H9 (cell line): ENCODE measurements around the gene TBC1D12. TPM values are rescaled to one million over a fixed set of nuclear protein-coding genes. Genes with fewer than 3 reads are reported as not detected.

Experiments
- DNase-seq: peaks from one replicate; pipeline ENCODE4 v3.0.0-alpha.2; 2017
- H2AFZ ChIP-seq: one replicate; pipeline ENCODE4 v1.6.1; 2013; ENCODE audit warnings: mild to moderate bottlenecking, low read length, control low read depth, moderate library complexity
- H2AK5ac ChIP-seq: 2 replicates; pipeline ENCODE4 v1.6.1; 2013; ENCODE audit warnings: low read length, control low read depth, mixed read lengths; ENCODE audit not compliant: insufficient read length
- H2BK120ac ChIP-seq: one replicate; pipeline ENCODE4 v1.6.1; 2013; ENCODE audit warnings: low read depth, mild to moderate bottlenecking, low read length, control low read depth, inconsistent platforms; ENCODE audit not compliant: poor library complexity, severe bottlenecking
- H2BK12ac ChIP-seq: 2 replicates; pipeline ENCODE4 v1.6.1; 2013; ENCODE audit warnings: low read length, control low read depth, mixed read lengths, low read depth; ENCODE audit not compliant: insufficient read length
- H2BK15ac ChIP-seq: 2 replicates; pipeline ENCODE4 v1.6.1; 2013; ENCODE audit warnings: low read depth, low read length, control low read depth
- H2BK20ac ChIP-seq: one replicate; pipeline ENCODE4 v1.6.1; 2013; ENCODE audit warnings: low read depth, mild to moderate bottlenecking, low read length, control low read depth, inconsistent platforms; ENCODE audit not compliant: poor library complexity, severe bottlenecking
- H2BK5ac ChIP-seq: 2 replicates; pipeline ENCODE4 v1.6.1; 2013; ENCODE audit warnings: low read length, control low read depth, mixed read lengths; ENCODE audit not compliant: insufficient read length
- H3K14ac ChIP-seq: 2 replicates; pipeline ENCODE4 v1.6.1; 2013; ENCODE audit warnings: low read length, control low read depth; ENCODE audit not compliant: insufficient read depth
- H3K18ac ChIP-seq: 2 replicates; pipeline ENCODE4 v1.6.1; 2013; ENCODE audit warnings: low read depth, mild to moderate bottlenecking, mixed read lengths, low read length, control low read depth; ENCODE audit not compliant: insufficient read length
- H3K23ac ChIP-seq: 2 replicates; pipeline ENCODE4 v1.6.1; 2013; ENCODE audit warnings: low read length, control low read depth, mixed read lengths, low read depth; ENCODE audit not compliant: insufficient read length
- H3K23me2 ChIP-seq: 2 replicates; pipeline ENCODE4 v1.6.1; 2013; ENCODE audit warnings: low read depth, mild to moderate bottlenecking, mixed read lengths, low read length, control low read depth; ENCODE audit not compliant: insufficient read length, poor library complexity, severe bottlenecking
- H3K27ac ChIP-seq: 2 replicates; pipeline ENCODE4 v1.5.1; 2013; ENCODE audit warnings: low read length, control low read depth, mixed read lengths, low read depth; ENCODE audit not compliant: insufficient read length
- H3K27me3 ChIP-seq: 2 replicates; pipeline ENCODE4 v1.6.1; 2013; ENCODE audit warnings: low read length, control low read depth, inconsistent platforms; ENCODE audit not compliant: insufficient read depth
- H3K4ac ChIP-seq: 2 replicates; pipeline ENCODE4 v1.6.1; 2013; ENCODE audit warnings: low read depth, mild to moderate bottlenecking, control low read depth, inconsistent platforms, low read length, moderate library complexity
- H3K4me1 ChIP-seq: 2 replicates; pipeline ENCODE4 v1.6.1; 2013; ENCODE audit warnings: low read length, control low read depth, inconsistent platforms; ENCODE audit not compliant: insufficient read depth
- H3K4me2 ChIP-seq: 2 replicates; pipeline ENCODE4 v1.6.1; 2013; ENCODE audit warnings: low read length, control low read depth, mixed read lengths; ENCODE audit not compliant: insufficient read length, insufficient read depth
- H3K56ac ChIP-seq: 2 replicates; pipeline ENCODE4 v1.6.1; 2013; ENCODE audit warnings: low read depth, mild to moderate bottlenecking, mixed read lengths, low read length, control low read depth; ENCODE audit not compliant: insufficient read length
- H3K79me1 ChIP-seq: 2 replicates; pipeline ENCODE4 v1.6.1; 2013; ENCODE audit warnings: low read depth, mild to moderate bottlenecking, moderate library complexity, low read length, control low read depth, inconsistent platforms; ENCODE audit not compliant: insufficient read depth, poor library complexity, severe bottlenecking
- H3K79me2 ChIP-seq: 2 replicates; pipeline ENCODE4 v1.6.1; 2013; ENCODE audit warnings: low read length, control low read depth, inconsistent platforms; ENCODE audit not compliant: insufficient read depth
- H3K9ac ChIP-seq: 2 replicates; pipeline ENCODE4 v1.6.1; 2013; ENCODE audit warnings: low read length, control low read depth, mixed read lengths; ENCODE audit not compliant: insufficient read length; ENCODE audit errors: extremely low read depth
- H3K9me3 ChIP-seq: one replicate; pipeline ENCODE4 v1.6.1; 2013; ENCODE audit warnings: low read depth, low read length, inconsistent platforms; ENCODE audit not compliant: control insufficient read depth
- H3T11ph ChIP-seq: one replicate; pipeline ENCODE4 v1.6.1; 2013; ENCODE audit warnings: mild to moderate bottlenecking, low read length, control low read depth, inconsistent platforms
- H4K20me1 ChIP-seq: one replicate; pipeline ENCODE4 v1.6.1; 2013; ENCODE audit not compliant: control insufficient read depth, insufficient read length, insufficient read depth
- H4K5ac ChIP-seq: 2 replicates; pipeline ENCODE4 v1.6.1; 2013; ENCODE audit warnings: low read depth, mild to moderate bottlenecking, mixed read lengths, low read length, control low read depth; ENCODE audit not compliant: insufficient read length
- H4K8ac ChIP-seq: replicated peaks from 2 replicates; pipeline ENCODE4 v1.6.1; 2013; ENCODE audit warnings: low read length, control low read depth, mixed read lengths, low read depth; ENCODE audit not compliant: insufficient read length
- H4K91ac ChIP-seq: 2 replicates; pipeline ENCODE4 v1.6.1; 2013; ENCODE audit warnings: low read depth, mild to moderate bottlenecking, moderate library complexity, mixed read lengths, low read length, control low read depth; ENCODE audit not compliant: insufficient read length
- H3K27ac Mint-ChIP-seq, 3 experiments: 2 replicates in 2 of 3; 3 replicates in 1 of 3; pipeline ENCODE4 v1.8.0; 2020 to 2021; ENCODE audit warnings: mixed read lengths in 3 of 3, mild to moderate bottlenecking in 1 of 3, moderate library complexity in 1 of 3
- H3K27me3 Mint-ChIP-seq: 2 replicates; pipeline ENCODE4 v1.8.0; 2021; ENCODE audit warnings: low read depth, mild to moderate bottlenecking, moderate library complexity, mixed read lengths
- H3K36me3 Mint-ChIP-seq, 3 experiments: 2 replicates in 2 of 3; 3 replicates in 1 of 3; pipeline ENCODE4 v1.8.0; 2020 to 2021; ENCODE audit warnings: low read depth in 3 of 3, mixed read lengths in 3 of 3; ENCODE audit not compliant: insufficient read depth in 1 of 3
- H3K4me1 Mint-ChIP-seq, 2 experiments: 2 replicates each; pipeline ENCODE4 v1.8.0; 2020; ENCODE audit warnings: mixed read lengths in 2 of 2
- H3K4me3 Mint-ChIP-seq, 2 experiments: 2 replicates in 1 of 2; 3 replicates in 1 of 2; pipeline ENCODE4 v1.8.0; 2020 to 2021; ENCODE audit warnings: mild to moderate bottlenecking in 2 of 2, mixed read lengths in 2 of 2, moderate library complexity in 1 of 2
- H3K9me3 Mint-ChIP-seq, 2 experiments: 2 replicates in 1 of 2; 3 replicates in 1 of 2; pipeline ENCODE4 v1.8.0; 2020; ENCODE audit warnings: mild to moderate bottlenecking in 2 of 2, mixed read lengths in 2 of 2, moderate library complexity in 1 of 2
- WGBS: extraction: QIAGEN DNeasy Blood & Tissue Kit; methylation state at CpG from one replicate; pipeline ENCODE4 v1.1.7; 2013; ENCODE audit warnings: missing lambda C conversion rate, low lambda C conversion rate, mixed read lengths; ENCODE audit not compliant: insufficient read length; ENCODE audit errors: extremely low coverage; 5-methylcytosine and 5-hydroxymethylcytosine counted together
- total RNA-seq: library from RNA; stranded (reverse); gene quantifications from 2 replicates; pipeline ENCODE4 v1.2.1, GENCODE V29; 2021
- TF ChIP-seq, protein P1 (sequence below): fragments of 200-600 bp; sonication (generic); conservative IDR thresholded peaks from 3 replicates; pipeline ENCODE4 v1.8.0; 2021; ENCODE audit warnings: antibody characterized with exemption, mild to moderate bottlenecking

The TBC1D12 gene
- total RNA-seq, 1 experiment from 2014 or later = 2.0 TPM

DNA sequence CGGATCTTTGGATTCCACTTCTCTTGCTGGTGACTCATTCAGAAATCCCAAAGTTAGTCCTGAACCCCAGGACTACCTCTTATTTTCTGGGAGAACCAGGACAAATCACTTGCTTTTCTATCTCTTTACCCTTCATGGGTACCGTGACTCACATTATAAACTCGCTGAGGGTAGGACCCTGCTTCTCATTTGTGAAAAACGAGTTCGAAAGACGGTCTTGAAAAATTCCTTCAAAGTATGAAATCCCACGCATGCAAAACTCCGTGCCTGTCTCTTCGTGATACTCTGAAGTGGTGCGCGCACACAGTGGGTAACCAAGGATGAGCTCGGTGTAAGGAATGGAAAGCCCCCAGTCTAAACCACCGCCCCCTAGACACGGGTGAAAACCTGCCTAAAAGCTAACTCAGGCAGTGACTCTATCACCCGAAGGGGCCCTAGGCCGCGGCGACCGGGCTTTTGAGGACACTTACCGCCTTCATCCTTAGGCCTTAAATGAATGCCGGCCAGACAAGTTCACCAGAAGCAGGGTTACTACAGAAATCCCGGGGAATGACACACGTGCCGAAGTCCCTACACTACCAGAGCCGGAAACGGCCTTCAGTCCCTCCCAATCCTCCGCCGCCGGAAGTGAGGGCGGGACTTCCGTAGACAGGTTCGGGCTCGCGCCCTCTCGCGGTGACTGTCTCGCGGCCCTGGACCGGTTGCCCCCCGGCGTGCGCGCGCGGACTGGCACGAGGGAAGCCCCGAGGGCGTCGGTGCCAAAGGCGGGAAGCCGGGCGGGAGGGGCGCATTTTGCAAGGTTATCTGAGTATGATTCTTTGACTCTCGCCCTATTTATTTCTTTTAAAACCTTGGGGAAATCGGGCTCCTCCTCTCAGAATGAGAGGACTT lies 39.7 kb upstream of the TBC1D12 start, which contains the start of gene NOC3L:
Gene NOC3L, minus strand, starts transcription at position 580 of the 891 bp plus-strand sequence. Its CDS starts 101 bp downstream, at position 479.
- peak within 1 kb of the TSS; percentile 85 for H3K9ac ChIP-seq
- no peak within 1 kb of the TSS for H2BK12ac ChIP-seq
- no peaks in the 10 kb centered on the region; the same call in 1 of the 2 replicates for H3K4me1 ChIP-seq
- H3K23ac ChIP-seq = no peak within 1 kb of the TSS
- H3K9me3 ChIP-seq = no peaks in the 10 kb centered on the region
- no peak within 1 kb of the TSS for H2BK120ac ChIP-seq
- no peak within 1 kb of the TSS for H2BK5ac ChIP-seq
- WGBS = no CpG with 5 or more reads among the region's 55 CpGs
- H3K9me3 Mint-ChIP-seq = peaks cover 0 to 4% of the 10 kb centered on the region in 2 experiments; a peak in 2 of 5 replicates
- H3K18ac ChIP-seq = no peak within 1 kb of the TSS
- H4K8ac ChIP-seq = no peak within 1 kb of the TSS
- no peak within 1 kb of the TSS for H2BK20ac ChIP-seq
- no peak within 1 kb of the TSS for H3K56ac ChIP-seq
- H2BK15ac ChIP-seq = no peak within 1 kb of the TSS
- H3K79me2 ChIP-seq = peaks cover 12% of the 10 kb centered on the region; the same call in 1 of the 2 replicates
- no peak within 1 kb of the TSS for H3T11ph ChIP-seq
- H3K4me2 ChIP-seq = peak within 1 kb of the TSS; percentile 93
- H3K23me2 ChIP-seq = peaks cover 5% of the 10 kb centered on the region
- H3K4me1 Mint-ChIP-seq = peaks cover 7 to 11% of the 10 kb centered on the region in 2 experiments; a peak in 2 of 4 replicates
- H4K91ac ChIP-seq = no peak within 1 kb of the TSS
- H4K5ac ChIP-seq = no peak within 1 kb of the TSS
- H2AFZ ChIP-seq = peak within 1 kb of the TSS; percentile 34
- 0 out of 2 replicates have a peak within 1 kb of the TSS, but pooled peaks have one; percentile 32 for H3K14ac ChIP-seq
- H3K4me3 Mint-ChIP-seq = peak within 1 kb of the TSS; percentile 93 to 95
- peak within 1 kb of the TSS; percentile 67 to 94 (median 93); a peak in 5 of 7 replicates for H3K27ac Mint-ChIP-seq
- H3K4ac ChIP-seq = no peak within 1 kb of the TSS
- H3K27ac ChIP-seq = no peak within 1 kb of the TSS
- H3K36me3 Mint-ChIP-seq = peaks cover 17 to 33% (median 30%) of the 10 kb centered on the region in 3 experiments; a peak in 6 of 7 replicates
- H2AK5ac ChIP-seq = no peak within 1 kb of the TSS
- TF ChIP-seq, protein P1, sequence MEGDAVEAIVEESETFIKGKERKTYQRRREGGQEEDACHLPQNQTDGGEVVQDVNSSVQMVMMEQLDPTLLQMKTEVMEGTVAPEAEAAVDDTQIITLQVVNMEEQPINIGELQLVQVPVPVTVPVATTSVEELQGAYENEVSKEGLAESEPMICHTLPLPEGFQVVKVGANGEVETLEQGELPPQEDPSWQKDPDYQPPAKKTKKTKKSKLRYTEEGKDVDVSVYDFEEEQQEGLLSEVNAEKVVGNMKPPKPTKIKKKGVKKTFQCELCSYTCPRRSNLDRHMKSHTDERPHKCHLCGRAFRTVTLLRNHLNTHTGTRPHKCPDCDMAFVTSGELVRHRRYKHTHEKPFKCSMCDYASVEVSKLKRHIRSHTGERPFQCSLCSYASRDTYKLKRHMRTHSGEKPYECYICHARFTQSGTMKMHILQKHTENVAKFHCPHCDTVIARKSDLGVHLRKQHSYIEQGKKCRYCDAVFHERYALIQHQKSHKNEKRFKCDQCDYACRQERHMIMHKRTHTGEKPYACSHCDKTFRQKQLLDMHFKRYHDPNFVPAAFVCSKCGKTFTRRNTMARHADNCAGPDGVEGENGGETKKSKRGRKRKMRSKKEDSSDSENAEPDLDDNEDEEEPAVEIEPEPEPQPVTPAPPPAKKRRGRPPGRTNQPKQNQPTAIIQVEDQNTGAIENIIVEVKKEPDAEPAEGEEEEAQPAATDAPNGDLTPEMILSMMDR = peak; percentile 82
- no peaks in the 10 kb centered on the region; the same call in 1 of the 2 replicates for H3K27me3 ChIP-seq
- peaks cover 32% of the 10 kb centered on the region for H3K27me3 Mint-ChIP-seq
- DNase-seq = peak; percentile 96
- H4K20me1 ChIP-seq = no peaks in the 10 kb centered on the region
- no peaks in the 10 kb centered on the region for H3K79me1 ChIP-seq
